Adrenal gland (tissue), 5 donors: ENCODE data around the gene ZNF862.

Source experiments
- CTCF ChIP-seq, 6 experiments: fragments of 450-650 bp in 4 of 6; fragments of 200-600 bp in 2 of 6; sonication (generic) in 1 of 6; IDR thresholded peaks; 1 replicate in 5 of 6; 2 replicates in 1 of 6; pipeline versions ENCODE4 v1.5.1 to v1.8.0; 2016 to 2021; ENCODE audit warnings: antibody characterized with exemption in 6 of 6, mild to moderate bottlenecking in 2 of 6, moderate library complexity in 1 of 6
- POLR2A ChIP-seq, 2 donors: fragments of 450-650 bp; IDR thresholded peaks; one replicate each; pipeline ENCODE4 v1.6.1; 2017; ENCODE audit warnings: antibody characterized with exemption in 2 of 2, mild to moderate bottlenecking in 2 of 2, moderate library complexity in 1 of 2
- donor health status: DM: no; HTN: no; CAD: no.

DNA sequence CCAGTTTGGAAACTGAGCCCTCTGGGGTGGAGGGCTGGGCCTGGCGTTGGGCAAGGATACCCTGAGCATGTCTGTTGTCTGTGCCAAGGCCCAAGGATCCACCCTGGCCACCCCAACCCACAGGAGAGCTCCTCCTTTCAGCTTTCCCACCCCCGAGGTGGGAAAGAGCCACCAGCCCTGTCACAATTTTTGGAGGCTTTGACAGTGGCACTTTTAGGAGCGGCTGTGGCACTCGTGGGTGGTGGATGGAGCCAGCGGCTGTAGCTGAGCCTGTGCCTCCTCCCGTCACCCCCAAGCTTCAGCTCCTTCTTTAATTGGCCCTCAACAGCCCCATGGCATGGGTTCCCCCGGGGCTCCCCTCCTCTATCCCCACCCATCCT, 18.2 kb upstream of the ZNF862 start:
- TF ChIP-seq CTCF (IDR thresholded peaks at IDR 0.05) (no peak), POLR2A (IDR thresholded peaks at IDR 0.05) (no peak)
